Aorta (tissue), 5 donors: ENCODE data around the gene PTGDR2. TPM values are rescaled to one million over a fixed set of nuclear protein-coding genes. Genes with fewer than 3 reads are reported as not detected.

Experiments used
- ATAC-seq: fragments of 200-7000 bp; cut with Tn5 transposase; one replicate; pipeline ENCODE4 v1.9.1; 2022; ENCODE audit warnings: moderate library complexity; ENCODE audit not compliant: low FRiP score
- DNase-seq, 2 donors: peaks; one replicate each; pipeline ENCODE4 v3.0.0-alpha.2; 2020
- H3K27ac ChIP-seq, 2 donors: one replicate each; pipeline ENCODE4 v1.5.1; 2013; ENCODE audit warnings: low read length in 2 of 2, mild to moderate bottlenecking in 2 of 2, moderate library complexity in 2 of 2, control low read depth in 1 of 2, inconsistent platforms in 1 of 2, low read depth in 1 of 2
- H3K27me3 ChIP-seq, 2 donors: one replicate each; pipeline ENCODE4 v1.6.1; 2013; ENCODE audit warnings: control low read depth in 1 of 2, low read length in 1 of 2, mild to moderate bottlenecking in 1 of 2, moderate library complexity in 1 of 2; ENCODE audit not compliant: insufficient read depth in 2 of 2, control insufficient read depth in 1 of 2
- H3K36me3 ChIP-seq, 2 donors: one replicate each; pipeline ENCODE4 v1.6.1; 2013; ENCODE audit warnings: control low read depth in 1 of 2, low read length in 1 of 2, mild to moderate bottlenecking in 1 of 2; ENCODE audit not compliant: insufficient read depth in 2 of 2, control insufficient read depth in 1 of 2
- H3K4me1 ChIP-seq, 2 donors: one replicate each; pipeline ENCODE4 v1.6.1; 2013; ENCODE audit warnings: low read length in 2 of 2, control low read depth in 1 of 2, mild to moderate bottlenecking in 1 of 2, moderate library complexity in 1 of 2; ENCODE audit not compliant: insufficient read depth in 2 of 2, control insufficient read depth in 1 of 2
- H3K4me3 ChIP-seq, 2 donors: one replicate each; pipeline ENCODE4 v1.5.1; 2013; ENCODE audit warnings: low read length in 2 of 2, control low read depth in 1 of 2, mild to moderate bottlenecking in 1 of 2
- H3K9me3 ChIP-seq: one replicate; pipeline ENCODE4 v1.6.1; 2013; ENCODE audit warnings: mild to moderate bottlenecking, low read length; ENCODE audit not compliant: control insufficient read depth
- WGBS, 2 donors: extraction: QIAGEN DNeasy Blood & Tissue Kit; methylation state at CpG; one replicate each; pipeline ENCODE4 v1.1.7; 2013; 5-methylcytosine and 5-hydroxymethylcytosine counted together
- intact Hi-C, 2 donors: fragments of 100-400 bp; cut with DNase I; formaldehyde crosslinking; loops; one replicate each; pipeline versions ENCODE4 v1.14.2 to v1.15.0; 2022
- polyA plus RNA-seq, 2 donors: library from polyadenylated mRNA; stranded (reverse); fragments of 200-250 nt; gene quantifications; one replicate each; pipeline ENCODE4 v1.2.3, GENCODE V29; 2013
- total RNA-seq, 2 donors: library from RNA; stranded (reverse); fragmentation: NEBNext Ultra II Directional; extraction: Animal tissue kit (Norgen Biotek cat#: 25700); gene quantifications; one replicate each; pipeline ENCODE4 v1.2.1, GENCODE V29; 2021
- donor health status: healthy with polysubstance abuse.
- donor health status: Bipolar disorder and iron deficiency.
- donor health status: DM: no; HTN: no; CAD: no.
- donor health status: DM: no; HTN: no; CAD: no.
- donor health status: DM: yes; HTN: yes; CAD: no.

PTGDR2 gene
- total and polyA plus RNA-seq, 4 donors: 0.10 to 0.25 (median 0.17) TPM

DNA sequence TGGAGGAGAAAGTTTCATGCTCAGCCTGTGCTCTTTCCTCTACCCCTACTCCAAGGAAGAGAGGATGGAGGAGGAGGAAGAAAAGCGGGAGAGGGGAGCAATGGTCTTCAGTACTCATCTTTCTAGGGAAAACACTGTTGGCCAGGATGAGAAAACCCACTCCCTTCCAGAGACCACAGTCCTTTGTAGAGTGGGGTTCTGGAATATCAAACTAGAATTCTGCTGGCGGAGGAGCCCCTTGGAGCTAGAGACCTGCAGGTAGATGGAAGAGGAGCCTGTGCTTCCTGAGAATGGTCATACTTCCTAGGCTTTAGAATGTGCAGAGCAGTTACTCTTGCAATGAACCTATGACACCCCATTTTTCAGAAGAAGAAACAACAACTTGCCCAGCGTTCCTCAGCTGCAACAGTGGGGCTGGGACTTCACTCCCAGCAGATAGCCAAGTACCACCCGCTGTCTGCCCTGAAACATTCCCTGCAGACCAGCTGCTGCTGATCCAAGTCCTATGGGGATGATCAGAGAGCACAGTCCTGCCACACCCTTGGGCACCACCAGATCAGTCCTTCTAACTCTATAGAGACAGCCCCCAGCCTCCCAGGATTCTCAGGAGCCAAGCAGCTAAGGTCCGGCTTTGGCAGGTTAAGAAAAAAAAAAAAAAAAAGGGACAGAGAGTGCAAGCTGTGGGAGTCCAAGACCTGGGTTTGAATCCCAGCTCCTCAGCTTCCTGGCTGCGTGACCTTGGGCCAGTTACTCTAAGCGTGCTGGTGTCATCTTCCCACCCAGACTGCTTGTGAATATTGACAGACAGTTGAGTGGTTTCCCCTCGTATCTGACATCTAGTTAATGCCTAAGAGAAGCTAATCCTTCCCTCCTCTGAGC is 664 bp downstream of the PTGDR2 start:
- no peak for ATAC-seq
- 49 to 55% methylated on average over 8 of the region's 8 CpGs for WGBS, 2 donors
- H3K4me3 ChIP-seq: no peak overlapping the region
- no peaks in the 10 kb centered on the region for H3K27me3 ChIP-seq
- H3K9me3 ChIP-seq: no peaks in the 10 kb centered on the region
- DNase-seq: peak in 1 of 2 donors; percentile 42
- peaks cover 0 to 4% of the 10 kb centered on the region in 2 donors for H3K36me3 ChIP-seq
- H3K4me1 ChIP-seq: no peaks in the 10 kb centered on the region
- no peak overlapping the region for H3K27ac ChIP-seq
- intact Hi-C loops: no loop called here

DNA sequence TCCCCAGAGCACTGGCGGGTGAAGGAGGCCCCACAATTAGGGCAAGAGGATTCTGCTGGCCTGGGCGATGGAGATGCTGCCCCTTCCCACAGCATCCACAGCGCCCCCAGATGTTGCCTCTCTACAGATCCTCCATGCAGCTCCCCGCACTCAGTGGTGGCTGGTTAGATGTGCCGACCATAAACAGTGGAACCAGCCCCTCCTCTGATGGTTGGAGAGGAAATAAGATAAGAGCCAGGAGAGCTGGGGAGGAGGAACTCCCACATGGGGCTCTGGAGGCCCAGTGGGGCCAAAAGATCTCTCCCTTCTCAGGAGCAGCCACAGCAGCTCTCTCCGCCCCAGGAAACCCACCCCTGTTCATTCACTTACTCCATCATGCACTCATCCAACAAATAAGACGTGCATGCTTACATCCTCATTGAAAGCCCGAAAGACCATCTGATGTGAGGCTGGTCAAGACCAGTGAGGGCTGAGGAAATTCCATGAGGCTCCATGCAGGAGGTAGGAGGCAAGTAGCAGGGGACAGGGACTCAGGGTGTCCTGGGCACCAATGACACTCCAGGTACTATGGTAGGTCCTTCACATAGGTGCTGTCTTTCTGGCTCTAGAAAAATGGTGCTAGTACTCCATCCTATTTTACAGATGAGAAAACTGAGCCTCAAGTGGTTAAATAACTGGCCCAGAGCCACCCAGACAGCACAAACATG is 1.5 kb downstream of the PTGDR2 start:
- ATAC-seq (no peak), DNase-seq (peak in 1 of 2 donors; percentile 49)
- H3K36me3 ChIP-seq: peaks cover 0 to 4% of the 10 kb centered on the region in 2 donors
- H3K27me3 ChIP-seq: no peaks in the 10 kb centered on the region
- H3K9me3 ChIP-seq: no peaks in the 10 kb centered on the region
- H3K27ac ChIP-seq: no peak overlapping the region
- 83 to 85% methylated on average over 8 of the region's 8 CpGs for WGBS, 2 donors
- H3K4me3 ChIP-seq: no peak overlapping the region
- intact Hi-C loops: no loop called here
- no peaks in the 10 kb centered on the region for H3K4me1 ChIP-seq

DNA sequence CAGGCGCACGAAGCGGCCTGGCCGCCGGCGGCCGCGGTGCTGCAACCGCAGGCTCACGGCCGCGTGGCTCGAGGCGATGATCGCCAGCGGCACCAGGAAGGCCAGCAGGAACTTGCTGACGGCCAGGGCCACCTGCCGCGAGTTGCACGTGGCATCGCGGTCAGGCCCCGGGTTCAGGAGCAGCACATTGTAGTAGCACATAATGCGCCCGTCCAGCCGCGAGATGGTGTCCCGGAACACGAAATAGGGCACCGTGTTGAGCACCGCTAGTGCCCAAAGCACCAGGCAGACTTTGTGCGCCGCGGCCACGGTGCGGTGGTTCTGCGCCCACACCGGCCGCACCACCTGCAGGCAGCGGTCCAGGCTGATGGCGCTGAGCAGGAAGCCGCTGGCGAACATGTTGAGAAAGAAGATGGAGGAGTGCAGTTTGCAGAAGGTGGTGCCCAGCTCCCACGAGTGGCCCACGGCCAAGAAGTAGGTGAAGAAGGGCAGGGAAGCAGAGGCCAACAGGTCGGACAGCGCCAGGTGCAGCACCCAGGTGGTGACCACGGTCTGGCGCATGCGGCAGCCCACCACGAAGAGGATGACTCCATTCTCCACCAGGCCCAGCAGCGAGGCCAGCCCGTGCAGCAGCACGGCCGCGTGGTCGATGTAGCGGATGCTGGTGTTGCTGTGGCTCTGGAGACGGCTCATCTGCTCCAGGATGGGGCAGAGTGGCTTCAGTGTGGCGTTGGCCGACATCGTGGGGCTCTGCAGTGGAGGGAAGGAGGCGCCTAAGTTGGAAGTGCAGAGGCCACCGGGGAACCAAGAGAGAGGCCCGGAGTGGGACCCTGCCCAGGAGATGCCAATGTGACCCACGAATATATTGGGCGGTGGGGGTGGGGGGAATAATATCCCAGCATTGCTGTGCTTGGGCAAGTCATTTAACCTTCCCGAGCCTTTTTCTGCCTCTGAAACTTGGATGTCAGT is 2.5 kb downstream of the PTGDR2 start:
- H3K4me1 ChIP-seq: no peaks in the 10 kb centered on the region
- H3K9me3 ChIP-seq: no peaks in the 10 kb centered on the region
- H3K4me3 ChIP-seq: no peak overlapping the region
- no peak for DNase-seq
- H3K27ac ChIP-seq: no peak overlapping the region
- no peaks in the 10 kb centered on the region for H3K27me3 ChIP-seq
- 75 to 76% methylated on average over 67 to 68 of the region's 68 CpGs for WGBS, 2 donors
- peaks cover 0 to 6% of the 10 kb centered on the region in 2 donors for H3K36me3 ChIP-seq
- intact Hi-C loops: no loop called here
- no peak for ATAC-seq

DNA sequence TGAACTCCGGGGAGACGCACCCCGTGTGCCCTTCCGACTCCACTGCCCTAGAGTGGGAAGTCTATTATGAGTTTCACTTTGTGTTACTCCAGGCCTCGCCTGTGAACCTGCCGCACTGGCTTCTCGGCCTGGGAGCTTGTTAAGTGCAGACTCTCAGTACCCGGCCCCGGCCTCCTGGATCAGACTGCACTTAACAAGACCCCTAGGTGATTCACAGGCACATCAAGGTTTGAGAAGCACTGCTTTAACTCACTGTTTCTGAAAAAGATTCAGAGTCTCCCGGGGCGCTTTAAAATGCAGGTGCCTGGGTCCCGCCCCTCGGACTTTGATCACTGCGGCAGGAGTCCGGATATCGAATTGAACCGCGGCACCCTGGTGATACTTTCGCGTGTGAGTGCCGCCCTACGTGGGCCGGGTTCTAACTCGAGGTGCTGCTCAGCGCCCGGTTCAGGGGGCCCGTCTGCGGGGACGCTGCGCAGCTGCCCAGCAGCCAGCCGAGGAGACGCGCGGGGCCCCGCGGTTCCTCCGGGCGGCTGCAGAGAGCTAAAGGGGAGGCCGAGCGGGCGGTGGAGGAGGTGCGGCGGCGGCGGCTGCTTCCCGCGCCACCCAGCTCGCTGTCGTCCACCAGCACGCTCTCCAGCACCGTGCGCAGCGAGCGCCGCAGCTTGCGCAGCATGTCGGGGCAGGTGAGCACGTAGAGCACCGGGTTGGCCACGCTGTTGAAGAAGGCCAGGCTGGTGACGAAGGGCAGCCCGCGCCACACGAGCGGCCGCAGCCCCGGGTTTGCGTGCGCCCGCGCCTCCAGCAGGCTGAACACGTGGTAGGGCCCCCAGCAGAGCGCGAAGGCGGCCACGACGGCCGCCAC is 3.4 kb downstream of the PTGDR2 start:
- DNase-seq (no peak), ATAC-seq (no peak)
- intact Hi-C loops: no loop called here
- Histone ChIP-seq H3K4me3 (no peak overlapping the region), H3K27ac (no peak overlapping the region), H3K4me1 (no peaks in the 10 kb centered on the region), H3K9me3 (no peaks in the 10 kb centered on the region), H3K27me3 (no peaks in the 10 kb centered on the region), H3K36me3 (peaks cover 0 to 6% of the 10 kb centered on the region in 2 donors)
- WGBS, 2 donors: 35 to 36% methylated on average over 69 to 78 of the region's 78 CpGs

DNA sequence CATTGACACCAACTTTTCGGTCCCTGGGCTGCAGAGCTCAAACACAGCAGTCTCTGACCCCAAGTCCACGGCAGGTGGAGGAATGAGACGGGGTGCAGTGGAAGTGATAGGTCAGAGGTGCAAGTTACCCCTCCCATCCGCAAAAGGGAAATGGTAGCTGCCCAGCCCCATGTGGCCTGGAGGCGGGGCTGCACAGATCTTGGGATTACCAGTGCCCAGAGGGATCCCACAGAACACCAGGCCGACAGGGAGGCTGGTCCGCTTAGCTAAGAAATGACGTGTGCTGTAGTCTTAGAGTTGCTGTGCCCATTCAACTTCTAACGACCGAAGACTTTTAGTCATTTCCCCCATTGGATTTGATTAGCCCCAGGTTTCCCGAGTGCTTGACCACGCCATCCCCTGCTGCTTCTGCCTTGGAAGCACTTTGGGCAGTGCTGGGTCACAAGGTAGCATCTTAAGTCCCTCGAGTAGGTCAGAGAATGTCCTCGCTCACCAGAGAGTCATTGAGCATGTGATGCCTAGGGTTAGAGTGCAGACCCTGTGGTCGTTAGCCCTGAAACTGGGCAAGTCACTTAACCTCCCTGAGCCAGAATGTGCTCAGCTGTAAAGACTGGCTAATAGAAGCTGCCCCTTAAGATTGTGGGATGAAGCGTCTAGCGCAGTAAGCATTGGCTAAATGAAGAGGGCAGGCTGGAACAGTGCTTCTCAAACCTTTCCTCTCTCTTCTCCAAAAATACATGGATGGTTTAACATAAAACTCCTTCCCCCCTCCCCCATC is 4.2 kb downstream of the PTGDR2 start:
- no peaks in the 10 kb centered on the region for H3K9me3 ChIP-seq
- 92 to 95% methylated on average over 17 of the region's 17 CpGs for WGBS, 2 donors
- H3K27me3 ChIP-seq: no peaks in the 10 kb centered on the region
- intact Hi-C loops: no loop called here
- H3K4me1 ChIP-seq: no peaks in the 10 kb centered on the region
- ATAC-seq (no peak), DNase-seq (no peak)
- no peak overlapping the region for H3K27ac ChIP-seq
- H3K36me3 ChIP-seq: peaks cover 0 to 6% of the 10 kb centered on the region in 2 donors
- no peak overlapping the region for H3K4me3 ChIP-seq

DNA sequence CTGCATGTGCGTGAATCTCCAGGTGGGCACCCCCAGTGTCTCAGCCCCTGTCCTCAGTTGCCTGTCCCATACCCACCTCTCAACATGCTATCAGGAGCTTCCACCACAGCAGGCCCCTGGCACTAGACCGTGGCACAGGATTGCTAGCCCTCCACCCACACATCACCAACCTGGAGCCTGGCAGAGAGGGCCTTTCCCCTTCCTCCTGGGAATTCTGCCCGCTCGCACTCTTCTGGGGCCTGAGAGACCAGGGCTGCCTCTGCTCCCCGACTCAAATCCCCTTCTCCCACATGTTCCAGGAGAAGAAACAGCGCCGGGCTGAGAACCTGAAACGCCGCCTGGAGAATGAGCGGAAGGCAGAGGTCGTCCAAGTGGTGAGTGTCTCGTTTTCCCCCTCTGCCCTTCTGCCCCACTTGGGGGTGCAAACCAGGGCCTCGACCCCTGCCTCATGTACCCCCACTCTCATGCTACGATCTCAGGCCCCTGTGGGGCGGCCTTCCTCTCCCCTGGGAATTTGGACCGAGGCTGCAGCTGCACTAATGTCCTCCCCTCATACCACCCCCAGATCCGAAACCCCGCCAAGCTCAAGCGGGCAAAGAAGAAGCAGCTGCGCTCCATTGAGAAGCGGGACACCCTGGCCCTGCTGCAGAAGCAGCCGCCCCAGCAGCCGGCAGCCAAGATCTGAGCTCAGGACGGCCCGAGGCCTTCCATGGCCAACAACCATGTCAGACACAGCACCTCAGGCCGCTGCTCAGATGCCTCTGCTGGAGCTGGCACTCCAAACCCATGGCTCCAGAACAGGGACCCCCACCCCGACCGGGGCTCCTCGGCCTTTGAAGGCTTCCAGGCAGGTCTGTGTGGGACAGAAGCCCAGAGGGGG is 5.9 kb downstream of the PTGDR2 start:
- intact Hi-C loops: loop anchor here in 1 of 2 donors (10.0 kb wide), 1 partner anchor 545 kb away; the partner anchor contains the start of gene TMEM216
- H3K27ac ChIP-seq: no peak overlapping the region
- H3K36me3 ChIP-seq: peaks cover 0 to 6% of the 10 kb centered on the region in 2 donors
- DNase-seq: no peak
- no peaks in the 10 kb centered on the region for H3K4me1 ChIP-seq
- no peaks in the 10 kb centered on the region for H3K27me3 ChIP-seq
- WGBS, 2 donors: 90 to 91% methylated on average over 29 of the region's 29 CpGs
- ATAC-seq: no peak
- no peaks in the 10 kb centered on the region for H3K9me3 ChIP-seq
- no peak overlapping the region for H3K4me3 ChIP-seq

DNA sequence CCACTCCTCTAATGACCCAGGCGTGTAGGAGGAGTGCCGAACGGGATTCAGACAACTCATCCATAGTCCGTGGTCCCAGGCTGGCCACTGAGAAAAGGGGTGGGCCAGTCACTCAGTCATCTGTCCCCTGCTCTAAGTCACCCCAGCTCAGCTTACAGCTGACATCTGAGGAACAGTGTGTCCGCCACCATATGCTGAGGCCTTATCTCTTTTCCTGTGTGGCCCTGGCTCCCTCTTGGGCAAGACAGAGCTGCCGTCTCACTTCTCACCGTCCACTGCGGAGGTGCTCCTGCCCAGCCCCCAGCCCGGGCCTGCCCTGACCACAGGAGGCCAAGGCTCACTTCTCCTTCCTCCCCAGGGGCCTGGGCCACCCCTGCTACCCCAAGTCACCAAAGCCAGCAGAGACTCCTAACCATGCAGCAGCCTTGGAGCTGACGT is 7.0 kb downstream of the PTGDR2 start:
- H3K4me3 ChIP-seq: no peak overlapping the region
- H3K36me3 ChIP-seq: peaks cover 0 to 6% of the 10 kb centered on the region in 2 donors
- no peaks in the 10 kb centered on the region for H3K9me3 ChIP-seq
- H3K27ac ChIP-seq: no peak overlapping the region
- ATAC-seq: no peak
- intact Hi-C loops: loop anchor here in 1 of 2 donors (10.0 kb wide), 1 partner anchor 546 kb away; the partner anchor contains the start of gene TMEM216
- peaks cover 0 to 1% of the 10 kb centered on the region in 2 donors for H3K4me1 ChIP-seq
- H3K27me3 ChIP-seq: no peaks in the 10 kb centered on the region
- DNase-seq: no peak
- WGBS, 2 donors: 83 to 84% methylated on average over 10 of the region's 10 CpGs
